ENCODE results near the gene TAF11L13.

TAF11L13 gene

DNA sequence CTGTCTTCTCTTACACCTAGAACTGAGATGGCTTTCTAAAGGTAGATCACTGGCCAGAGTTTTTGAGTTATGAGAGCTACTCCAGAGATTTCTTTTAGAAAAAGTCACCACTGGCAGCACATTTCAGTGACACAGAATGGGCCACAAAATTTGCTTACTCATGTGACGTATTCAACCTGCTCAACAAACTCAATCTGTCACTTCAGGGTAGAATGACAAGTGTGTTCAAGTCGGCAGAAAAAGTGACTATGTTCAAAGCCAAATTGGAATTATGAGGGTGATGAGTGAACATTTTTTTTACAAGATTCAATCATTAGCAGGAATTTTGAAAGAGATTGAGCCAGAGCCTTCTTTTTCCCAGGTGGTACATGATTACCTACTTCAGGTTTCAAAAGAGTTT is 48.8 kb downstream of the TAF11L13 start:
- no peak for DNase-seq
